Nephron progenitor cell (in vitro differentiated cells): ENCODE data around the gene B3GNT3.
"Not testable (repeated sequence)": the region's sequence is repeated elsewhere in the genome, so short reads cannot be mapped to it uniquely, and the experiment has no call there.

Experiments used
- DNase-seq: peaks from one replicate; pipeline ENCODE4 v3.0.0; 2021
- H3K27ac Mint-ChIP-seq: 2 replicates; pipeline ENCODE4 v1.8.0; 2021; ENCODE audit warnings: mild to moderate bottlenecking, moderate library complexity, mixed read lengths
- H3K27me3 Mint-ChIP-seq: 2 replicates; pipeline ENCODE4 v1.8.0; 2021; ENCODE audit warnings: mild to moderate bottlenecking, low read depth, mixed read lengths; ENCODE audit not compliant: poor library complexity
- H3K36me3 Mint-ChIP-seq: 2 replicates; pipeline ENCODE4 v1.8.0; 2021; ENCODE audit warnings: low read depth, mixed read lengths
- H3K4me1 Mint-ChIP-seq: 2 replicates; pipeline ENCODE4 v1.8.0; 2021; ENCODE audit warnings: mixed read lengths
- H3K4me3 Mint-ChIP-seq: 2 replicates; pipeline ENCODE4 v1.8.0; 2021; ENCODE audit warnings: mild to moderate bottlenecking, moderate library complexity, mixed read lengths
- H3K9me3 Mint-ChIP-seq: 2 replicates; pipeline ENCODE4 v1.8.0; 2021; ENCODE audit warnings: mild to moderate bottlenecking, moderate library complexity, mixed read lengths
- TF ChIP-seq, protein P1 (sequence below): fragments of 200-600 bp; sonication (generic); IDR thresholded peaks from 2 replicates; pipeline ENCODE4 v1.5.0; 2021; ENCODE audit warnings: antibody characterized with exemption

The B3GNT3 gene

GRCh38 chr19:17794412-17794730, 567 bp upstream of the B3GNT3 start:
- DNase-seq = no peak
- Mint-ChIP-seq H3K36me3 (no peaks in the 10 kb centered on the region), H3K9me3 (no peaks in the 10 kb centered on the region), H3K4me1 (peaks cover 7% of the 10 kb centered on the region), H3K4me3 (no peak overlapping the region), H3K27me3 (peaks cover 86% of the 10 kb centered on the region), H3K27ac (no peak overlapping the region)
- TF ChIP-seq, protein P1, sequence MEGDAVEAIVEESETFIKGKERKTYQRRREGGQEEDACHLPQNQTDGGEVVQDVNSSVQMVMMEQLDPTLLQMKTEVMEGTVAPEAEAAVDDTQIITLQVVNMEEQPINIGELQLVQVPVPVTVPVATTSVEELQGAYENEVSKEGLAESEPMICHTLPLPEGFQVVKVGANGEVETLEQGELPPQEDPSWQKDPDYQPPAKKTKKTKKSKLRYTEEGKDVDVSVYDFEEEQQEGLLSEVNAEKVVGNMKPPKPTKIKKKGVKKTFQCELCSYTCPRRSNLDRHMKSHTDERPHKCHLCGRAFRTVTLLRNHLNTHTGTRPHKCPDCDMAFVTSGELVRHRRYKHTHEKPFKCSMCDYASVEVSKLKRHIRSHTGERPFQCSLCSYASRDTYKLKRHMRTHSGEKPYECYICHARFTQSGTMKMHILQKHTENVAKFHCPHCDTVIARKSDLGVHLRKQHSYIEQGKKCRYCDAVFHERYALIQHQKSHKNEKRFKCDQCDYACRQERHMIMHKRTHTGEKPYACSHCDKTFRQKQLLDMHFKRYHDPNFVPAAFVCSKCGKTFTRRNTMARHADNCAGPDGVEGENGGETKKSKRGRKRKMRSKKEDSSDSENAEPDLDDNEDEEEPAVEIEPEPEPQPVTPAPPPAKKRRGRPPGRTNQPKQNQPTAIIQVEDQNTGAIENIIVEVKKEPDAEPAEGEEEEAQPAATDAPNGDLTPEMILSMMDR = no peak

DNA sequence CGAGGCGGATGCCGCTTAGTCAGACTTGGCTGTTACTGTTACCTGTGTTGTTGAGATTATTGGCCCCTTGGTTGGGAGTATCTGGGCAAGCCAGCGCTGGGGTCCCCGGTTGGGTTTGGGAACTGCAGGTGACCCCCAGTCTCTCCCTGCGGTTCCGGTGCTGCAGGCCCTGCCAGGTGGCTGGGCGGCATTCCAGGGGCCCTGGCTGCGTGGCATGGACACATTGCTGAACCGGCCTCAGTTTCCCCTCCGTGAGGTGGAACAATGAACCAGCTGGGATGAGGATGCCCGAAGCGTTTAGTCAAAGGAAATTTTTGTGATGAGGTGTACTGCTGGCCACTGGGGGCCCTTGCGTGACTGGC, 538 bp downstream of the B3GNT3 start:
- no peaks in the 10 kb centered on the region for H3K9me3 Mint-ChIP-seq
- DNase-seq = no peak
- H3K36me3 Mint-ChIP-seq = no peaks in the 10 kb centered on the region
- TF ChIP-seq, protein P1 = no peak
- H3K4me3 Mint-ChIP-seq = no peak overlapping the region
- H3K27me3 Mint-ChIP-seq = peaks cover 92% of the 10 kb centered on the region
- H3K4me1 Mint-ChIP-seq = peaks cover 7% of the 10 kb centered on the region
- no peak overlapping the region for H3K27ac Mint-ChIP-seq

DNA sequence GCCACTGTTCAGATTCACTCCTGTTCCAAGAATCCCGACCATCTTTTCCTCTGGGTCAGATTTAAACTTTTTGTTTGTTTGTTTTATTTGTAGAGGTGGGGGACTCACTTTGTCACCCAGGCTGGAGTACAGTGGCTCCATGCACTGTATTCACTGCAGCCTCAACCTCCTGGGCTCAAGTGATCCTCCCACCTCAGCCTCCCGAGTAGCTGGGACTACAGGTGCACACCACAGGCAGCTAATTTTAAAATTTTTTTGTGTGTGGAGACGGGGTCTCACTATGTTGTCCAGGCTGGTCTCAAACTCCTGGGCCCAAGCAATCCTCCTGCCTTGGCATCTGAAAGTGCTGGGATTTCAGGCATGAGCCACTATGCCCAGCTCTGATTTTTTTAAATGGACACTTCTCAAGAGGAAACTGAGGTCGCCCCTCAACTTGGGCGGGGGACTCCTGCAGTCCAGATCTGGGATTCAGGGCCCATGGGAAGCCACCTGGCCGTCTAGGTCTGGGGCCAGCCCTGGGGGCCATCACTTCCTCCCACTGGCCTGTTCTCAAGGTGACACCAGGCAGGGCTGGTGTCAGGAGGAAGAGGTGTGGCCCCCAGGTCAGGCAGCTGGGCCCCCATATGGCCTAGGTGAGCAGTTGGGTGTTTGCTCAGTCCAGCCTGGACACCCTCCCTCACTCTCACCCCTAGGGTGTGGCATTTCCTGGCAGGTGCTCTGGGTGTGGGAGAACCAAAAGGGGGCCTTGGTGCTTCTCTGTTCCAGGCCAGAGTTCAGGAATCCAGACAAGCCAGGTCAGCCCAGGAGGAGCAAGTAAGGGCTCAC, 1.3 kb downstream of the B3GNT3 start:
- DNase-seq = no peak
- Mint-ChIP-seq H3K36me3 (no peaks in the 10 kb centered on the region), H3K27me3 (peaks cover 93% of the 10 kb centered on the region), H3K4me3 (no peak overlapping the region), H3K9me3 (no peaks in the 10 kb centered on the region), H3K27ac (no peak overlapping the region), H3K4me1 (peaks cover 7% of the 10 kb centered on the region)
- TF ChIP-seq, protein P1 = no peak

- TF ChIP-seq, protein P1 = no peak
- Mint-ChIP-seq H3K4me1 (peaks cover under 1% of the 10 kb centered on the region), H3K36me3 (no peaks in the 10 kb centered on the region), H3K27me3 (peaks cover 86% of the 10 kb centered on the region), H3K27ac (no peak overlapping the region), H3K9me3 (no peaks in the 10 kb centered on the region), H3K4me3 (no peak overlapping the region)
- DNase-seq = no peak
Measured at GRCh38 chr19:17796838-17797423, 2.0 kb downstream of the B3GNT3 start.

DNA sequence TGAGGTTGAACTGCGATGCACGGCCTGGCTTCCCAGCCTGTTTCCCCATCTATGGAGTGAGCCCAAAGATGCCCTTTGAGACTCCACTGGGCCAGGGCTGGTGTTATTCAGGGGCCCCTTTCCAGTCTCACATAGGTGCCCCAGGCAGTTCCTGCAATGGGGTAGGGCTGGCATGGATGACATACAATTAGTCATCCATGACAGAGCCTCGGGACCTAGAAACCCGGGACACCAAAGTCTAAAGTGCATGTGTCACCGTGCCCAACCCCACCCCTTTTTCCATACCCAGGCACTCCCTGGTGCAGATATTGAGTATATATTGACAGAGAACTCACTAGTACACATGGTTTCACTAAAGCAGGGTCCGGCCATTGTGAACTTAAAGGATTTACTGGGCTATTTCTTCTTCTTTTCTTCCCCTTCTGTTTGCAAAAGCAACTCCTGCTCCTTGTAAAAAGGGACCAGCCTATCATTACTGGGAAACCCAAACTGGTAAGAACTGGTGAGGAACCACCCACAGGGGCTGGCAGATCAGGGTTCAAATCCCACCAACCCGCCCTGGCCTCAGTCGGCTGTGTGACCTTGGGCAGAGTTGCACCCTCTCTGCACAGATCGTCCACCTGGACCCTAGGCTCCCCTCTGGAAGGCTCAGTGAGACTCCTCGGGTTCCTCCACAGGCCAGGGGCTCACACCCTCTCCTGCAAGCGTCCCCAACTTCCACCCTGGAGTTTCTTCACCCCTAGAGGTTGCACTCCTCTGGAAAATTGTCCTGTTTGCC, 2.7 kb downstream of the B3GNT3 start:
- TF ChIP-seq, protein P1 = no peak
- H3K4me3 Mint-ChIP-seq = no peak overlapping the region
- peaks cover 79% of the 10 kb centered on the region for H3K27me3 Mint-ChIP-seq
- no peak overlapping the region for H3K27ac Mint-ChIP-seq
- no peaks in the 10 kb centered on the region for H3K9me3 Mint-ChIP-seq
- H3K4me1 Mint-ChIP-seq = no peaks in the 10 kb centered on the region
- no peak for DNase-seq
- H3K36me3 Mint-ChIP-seq = no peaks in the 10 kb centered on the region

- not testable (repeated sequence) for H3K27ac Mint-ChIP-seq, H3K36me3 Mint-ChIP-seq, DNase-seq, H3K4me1 Mint-ChIP-seq, H3K4me3 Mint-ChIP-seq, H3K9me3 Mint-ChIP-seq
- H3K27me3 Mint-ChIP-seq = peaks cover 76% of the 10 kb centered on the region
Measured at GRCh38 chr19:17798599-17798998, 3.7 kb downstream of the B3GNT3 start.
